HG03159 (cell line): ENCODE data around the gene SFN.
"Not testable (repeated sequence)": the region's sequence is repeated elsewhere in the genome, so short reads cannot be mapped to it uniquely, and the experiment has no call there.

ENCODE experiments used
- ATAC-seq: cut with Tn5 transposase; IDR thresholded peaks from one replicate; pipeline ENCODE4 v1.9.1; 2021; ENCODE audit warnings: mild to moderate bottlenecking, moderate library complexity; ENCODE audit not compliant: unreplicated experiment

SFN gene

GRCh38 chr1:26838474-26839338 lies 24.2 kb upstream of the SFN start:
- peak; percentile 84 for ATAC-seq

GRCh38 chr1:26839339-26839722 lies 23.6 kb upstream of the SFN start:
- peak; percentile 4 for ATAC-seq

GRCh38 chr1:26839779-26840178 lies 23.2 kb upstream of the SFN start:
- no peak for ATAC-seq

GRCh38 chr1:26844424-26845196 lies 18.3 kb upstream of the SFN start:
- ATAC-seq: no peak

GRCh38 chr1:26847826-26848225 lies 15.1 kb upstream of the SFN start:
- not testable (repeated sequence) for ATAC-seq

GRCh38 chr1:26848499-26848898 lies 14.4 kb upstream of the SFN start:
- no peak for ATAC-seq

GRCh38 chr1:26848941-26849774 lies 13.8 kb upstream of the SFN start:
- ATAC-seq: no peak

GRCh38 chr1:26851106-26851684 lies 11.8 kb upstream of the SFN start:
- no peak for ATAC-seq

GRCh38 chr1:26852701-26853100 lies 10.2 kb upstream of the SFN start:
- ATAC-seq: no peak

- ATAC-seq: no peak
Observed at GRCh38 chr1:26853156-26853555, 9.8 kb upstream of the SFN start.

- no peak for ATAC-seq
Observed at GRCh38 chr1:26853600-26853999, 9.3 kb upstream of the SFN start.

- no peak for ATAC-seq
Observed at GRCh38 chr1:26854906-26855305, 8.0 kb upstream of the SFN start.

GRCh38 chr1:26855636-26856035 lies 7.3 kb upstream of the SFN start:
- no peak for ATAC-seq

GRCh38 chr1:26856181-26856580 lies 6.8 kb upstream of the SFN start:
- no peak for ATAC-seq

- ATAC-seq: no peak
Observed at GRCh38 chr1:26856604-26857469, 6.1 kb upstream of the SFN start.

GRCh38 chr1:26857473-26858060 lies 5.4 kb upstream of the SFN start:
- ATAC-seq: no peak

GRCh38 chr1:26858160-26858559 lies 4.8 kb upstream of the SFN start:
- ATAC-seq: no peak

GRCh38 chr1:26858891-26859640 lies 3.9 kb upstream of the SFN start:
- ATAC-seq: no peak

- ATAC-seq: no peak
Observed at GRCh38 chr1:26861286-26861701, 1.7 kb upstream of the SFN start.
